ENCODE measurements around the gene KCNQ5.

KCNQ5 gene

DNA sequence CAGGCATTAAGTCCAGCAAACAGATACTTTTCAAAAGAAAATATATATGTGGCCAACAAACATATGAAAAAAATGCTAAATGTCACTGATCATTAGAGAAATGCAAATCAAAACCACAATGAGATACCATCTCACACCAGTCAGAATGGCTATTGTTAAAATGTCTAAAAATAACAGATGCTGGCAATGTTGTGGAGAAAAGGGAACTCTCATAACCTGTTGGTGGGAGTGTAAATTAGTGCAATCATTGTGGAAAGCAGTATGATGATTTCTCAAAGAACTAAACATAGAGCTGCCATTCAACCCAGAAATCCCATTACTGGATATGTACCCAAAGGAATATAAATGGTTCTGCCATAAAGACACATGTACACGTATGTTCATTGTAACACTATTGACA is 20.6 kb downstream of the KCNQ5 start:
- DNase-seq = no peak

DNA sequence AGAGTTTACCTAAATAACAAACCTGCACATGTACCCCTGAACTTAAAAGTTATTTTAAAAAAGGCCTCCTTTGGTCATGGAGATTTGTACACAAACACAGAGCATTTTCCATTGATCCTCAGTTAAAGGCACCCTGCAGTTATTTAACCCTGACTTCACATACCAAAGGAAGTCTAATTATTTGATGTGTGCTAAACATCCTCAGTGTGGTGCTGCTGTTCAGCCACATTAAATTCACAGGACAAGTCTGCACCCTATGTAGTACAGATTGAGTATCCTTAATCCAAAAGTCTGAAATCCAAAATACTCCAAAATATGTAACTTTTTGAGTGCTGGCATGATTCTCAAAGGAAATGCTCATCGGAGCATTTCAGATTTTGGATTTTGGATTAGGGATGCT is 21.4 kb downstream of the KCNQ5 start:
- DNase-seq = no peak

DNA sequence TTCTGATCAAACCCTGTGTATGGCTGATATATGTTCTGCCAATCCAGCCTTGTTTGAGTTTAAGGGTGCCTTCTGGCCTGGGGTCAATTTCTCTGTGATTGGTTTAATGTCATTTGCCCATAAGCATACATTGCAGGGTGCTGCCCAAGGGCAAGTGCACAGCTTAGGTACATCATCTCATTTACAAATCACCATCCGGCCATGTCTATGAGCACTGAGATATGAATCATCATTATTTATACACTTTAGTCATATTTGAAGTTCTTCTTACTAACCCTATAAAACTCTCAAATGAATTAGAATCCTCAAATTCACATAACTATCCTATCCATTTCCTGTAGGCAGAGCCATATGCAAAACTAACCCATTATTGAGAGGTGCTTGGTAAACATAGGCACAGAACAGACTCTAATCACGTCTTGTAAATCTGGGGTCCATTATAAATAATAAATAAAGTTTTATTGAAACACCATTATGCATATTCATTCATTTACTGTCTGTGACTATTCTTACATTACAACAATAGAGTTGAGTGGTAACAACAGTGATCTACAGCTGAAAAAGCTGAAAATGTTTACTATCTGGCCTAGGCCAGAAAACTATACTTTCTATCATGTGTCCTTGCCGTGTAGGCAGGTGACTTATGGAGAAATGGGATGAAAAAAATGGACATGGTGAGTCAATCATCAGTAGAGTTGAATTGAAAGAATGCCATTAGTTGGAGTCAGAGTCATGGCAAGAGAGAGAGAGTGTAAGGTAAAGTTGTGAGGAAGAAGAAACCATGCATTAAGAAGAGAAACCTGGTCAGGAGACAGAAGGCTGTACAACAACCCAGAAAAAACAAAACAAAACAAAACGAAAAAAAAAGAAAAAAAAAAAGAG is 25.0 kb downstream of the KCNQ5 start:
- no peak for DNase-seq

DNA sequence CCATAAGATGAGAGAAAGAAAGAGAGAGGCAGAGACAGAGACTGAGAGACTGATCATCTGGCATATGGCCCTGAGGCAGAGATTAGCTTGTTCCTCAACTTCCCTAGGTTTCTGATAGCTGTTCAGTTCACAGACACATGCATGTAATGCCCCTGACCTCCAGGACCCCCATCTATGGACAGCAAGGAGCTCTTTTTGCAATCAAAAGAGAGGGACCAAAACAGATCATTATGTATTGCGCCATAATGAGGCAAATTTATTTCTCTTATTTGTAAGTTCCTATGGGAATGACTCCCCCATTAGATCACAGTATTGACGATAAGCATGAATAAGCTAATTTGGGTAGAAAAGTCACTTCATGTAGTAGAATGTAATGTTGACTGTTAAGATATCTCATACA is 25.6 kb downstream of the KCNQ5 start:
- DNase-seq = no peak

DNA sequence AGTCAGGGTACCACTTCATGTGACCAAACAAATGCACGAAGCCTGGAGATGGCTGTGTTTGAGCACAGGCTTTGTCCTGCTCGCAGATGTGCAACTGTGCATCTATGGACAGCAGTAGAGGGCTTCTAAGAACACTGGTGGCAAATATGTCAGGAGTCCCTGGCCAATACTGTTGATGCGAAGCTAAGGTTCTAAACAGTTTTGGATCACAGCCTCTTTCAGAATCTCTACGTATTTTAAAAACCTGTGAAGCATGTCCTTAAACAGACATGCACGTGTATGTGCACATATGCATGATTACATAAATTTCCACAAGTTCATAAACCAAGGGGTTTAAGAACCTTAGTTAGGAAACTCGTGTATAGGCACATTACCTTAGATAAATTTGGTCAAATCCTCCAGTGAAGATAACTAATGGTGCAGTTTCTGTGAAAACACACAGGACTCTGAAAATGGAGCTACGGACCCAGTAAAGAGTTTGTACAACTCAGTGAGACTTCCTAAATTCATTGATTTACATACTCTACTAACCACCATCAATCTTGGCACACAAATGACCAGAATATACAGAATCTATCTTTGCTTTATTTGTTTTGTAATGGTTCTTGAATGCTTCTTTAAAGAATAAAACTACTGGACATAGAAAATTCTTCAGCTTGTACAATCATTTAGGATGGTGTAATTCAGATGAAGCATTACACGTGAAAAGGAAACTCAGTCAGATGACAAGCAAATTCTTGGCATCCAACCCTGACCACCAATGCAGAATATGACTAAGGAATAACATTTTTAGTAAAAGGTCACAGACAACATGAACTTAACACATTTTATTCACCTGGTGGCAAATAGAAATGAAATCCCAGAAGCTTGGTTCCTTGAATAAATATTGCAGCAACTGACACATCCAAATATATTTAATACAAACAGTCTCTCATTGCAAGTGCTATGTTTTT is 27.4 kb downstream of the KCNQ5 start:
- no peak for DNase-seq

DNA sequence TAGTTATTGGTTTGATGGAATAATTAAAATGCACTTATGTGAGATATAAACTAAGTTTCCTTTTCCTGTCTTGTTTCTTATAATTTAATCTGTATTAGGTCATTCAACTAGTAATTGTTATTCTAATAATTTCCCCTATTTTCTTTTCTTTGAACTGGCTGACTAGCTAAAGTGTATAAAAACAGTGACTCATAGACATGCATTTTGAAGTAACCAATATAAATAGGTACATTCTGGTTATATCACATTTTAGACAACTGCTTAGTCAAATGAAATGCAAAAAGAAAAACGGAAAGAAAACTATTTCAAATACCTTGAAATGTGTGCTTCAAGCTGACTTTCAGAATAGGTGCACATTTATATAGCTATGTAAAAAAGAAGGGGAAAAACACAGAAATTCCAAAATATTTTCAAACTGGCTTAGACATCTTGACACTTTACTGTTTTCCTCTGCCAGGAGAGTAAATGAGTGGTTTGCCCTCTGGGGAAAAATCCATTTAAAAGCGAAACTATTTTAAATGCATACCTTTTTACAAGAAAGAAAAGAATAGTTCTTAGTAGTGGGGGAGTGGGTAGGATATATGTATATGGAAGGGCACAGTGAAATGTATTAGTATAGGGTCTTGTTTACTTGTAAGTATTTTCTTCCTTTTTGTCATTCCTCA is 28.3 kb downstream of the KCNQ5 start:
- DNase-seq = no peak

DNA sequence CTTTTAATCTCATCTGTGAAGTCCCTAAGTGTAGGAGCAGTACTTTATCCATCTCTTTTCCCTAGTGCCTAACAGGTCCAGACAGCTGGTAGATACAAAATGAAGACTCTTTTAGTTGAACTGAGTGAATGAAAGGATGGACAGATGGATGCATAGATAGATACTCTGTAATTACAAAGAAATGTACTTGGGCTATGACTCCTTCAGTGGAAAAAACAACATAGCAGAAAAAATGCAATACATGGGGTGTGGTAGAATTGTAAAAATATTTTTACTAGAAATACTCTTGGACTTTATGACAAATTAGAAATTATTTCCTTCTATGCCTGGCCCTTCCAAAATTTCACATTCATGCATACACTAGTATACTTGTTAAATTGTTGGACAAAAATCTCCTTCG is 29.3 kb downstream of the KCNQ5 start:
- no peak for DNase-seq

DNA sequence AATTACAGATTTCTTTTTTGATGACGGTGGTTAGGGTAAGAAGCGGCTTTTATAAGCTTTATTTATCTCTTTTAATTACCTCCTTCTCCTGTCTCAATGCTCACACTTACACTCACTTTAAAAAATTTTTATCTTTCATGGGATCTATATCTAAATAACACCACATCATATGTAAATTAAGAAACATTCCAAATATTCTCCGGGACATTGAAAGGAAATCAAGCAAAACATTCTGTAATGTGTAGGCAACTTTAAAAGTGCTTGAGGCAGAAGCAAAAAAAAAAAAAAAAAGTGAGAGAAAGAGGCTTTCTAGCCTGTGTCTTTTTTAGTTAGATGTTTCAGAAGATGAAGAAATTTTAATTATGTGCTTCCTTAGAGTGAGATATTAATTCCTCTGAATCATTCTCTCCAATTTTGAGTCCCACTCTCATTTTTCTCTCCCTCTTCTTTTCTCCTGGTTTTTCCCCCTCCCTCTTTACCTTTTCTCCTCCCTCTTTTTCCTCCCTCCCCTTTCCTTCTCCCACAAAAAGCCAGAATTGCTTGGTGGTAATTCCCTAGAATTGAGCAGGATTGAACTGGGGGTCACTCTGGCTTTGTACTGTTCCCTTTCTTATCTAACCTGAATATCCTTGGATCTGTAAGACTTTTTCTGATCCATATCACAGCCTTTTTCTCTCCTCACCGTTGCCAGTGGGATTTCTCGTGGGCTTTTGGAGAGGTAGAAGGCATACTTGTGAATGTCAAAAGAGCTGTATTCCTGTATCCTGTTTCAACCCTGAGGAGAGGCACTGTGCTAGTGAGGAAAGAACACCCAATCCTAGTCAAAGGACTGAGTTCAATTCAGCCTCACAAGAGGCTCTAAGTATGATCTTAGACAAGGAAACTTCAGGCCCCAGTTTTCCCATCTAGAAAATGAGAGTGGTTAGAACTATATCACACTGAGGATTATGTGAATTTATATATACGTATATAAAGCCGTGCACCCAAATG is 30.4 kb downstream of the KCNQ5 start:
- no peak for DNase-seq

DNA sequence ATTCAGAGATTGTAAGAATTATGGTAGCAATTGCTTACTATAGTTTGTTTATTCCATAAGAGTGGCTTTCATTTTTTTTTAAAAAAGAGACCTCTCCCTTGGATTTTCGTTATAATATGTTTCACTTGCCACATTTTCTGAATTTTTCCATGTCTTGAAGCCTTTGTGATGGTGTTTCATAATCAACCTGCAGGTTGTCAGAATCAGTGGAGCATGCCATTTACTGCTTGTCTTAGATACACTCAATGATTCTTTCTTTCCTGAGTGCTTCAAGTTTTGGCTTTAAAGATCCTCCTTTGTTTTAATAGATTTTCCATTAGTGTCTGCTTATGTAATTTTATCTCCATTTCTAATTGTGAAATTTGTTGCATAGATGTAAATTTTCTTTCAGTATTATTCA is 31.2 kb downstream of the KCNQ5 start:
- no peak for DNase-seq

DNA sequence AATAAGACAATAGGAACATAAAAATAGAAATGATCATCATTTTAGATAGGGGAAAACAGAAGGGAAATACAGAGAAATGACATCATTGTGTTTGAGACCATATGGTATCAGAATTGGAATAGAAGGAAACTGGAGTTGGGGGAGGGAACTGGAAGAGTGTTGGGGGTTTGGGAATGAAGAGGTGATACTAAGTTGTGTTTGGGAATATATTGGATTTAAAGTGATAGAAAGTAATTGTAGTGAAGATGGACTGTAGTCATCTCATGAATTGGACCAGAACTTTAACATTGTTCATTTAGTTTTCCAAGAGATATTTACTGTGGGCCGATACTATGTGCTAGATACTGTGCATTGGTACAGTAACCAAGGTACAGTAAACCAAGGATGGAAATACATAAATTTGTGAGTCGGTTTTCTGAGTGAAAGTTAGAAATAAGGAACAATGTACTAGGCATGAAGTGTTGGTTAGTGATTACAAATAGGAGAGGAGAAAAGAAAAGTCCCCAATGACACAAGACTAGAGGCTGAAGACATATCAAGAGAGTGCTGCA is 32.3 kb downstream of the KCNQ5 start:
- DNase-seq = no peak

DNA sequence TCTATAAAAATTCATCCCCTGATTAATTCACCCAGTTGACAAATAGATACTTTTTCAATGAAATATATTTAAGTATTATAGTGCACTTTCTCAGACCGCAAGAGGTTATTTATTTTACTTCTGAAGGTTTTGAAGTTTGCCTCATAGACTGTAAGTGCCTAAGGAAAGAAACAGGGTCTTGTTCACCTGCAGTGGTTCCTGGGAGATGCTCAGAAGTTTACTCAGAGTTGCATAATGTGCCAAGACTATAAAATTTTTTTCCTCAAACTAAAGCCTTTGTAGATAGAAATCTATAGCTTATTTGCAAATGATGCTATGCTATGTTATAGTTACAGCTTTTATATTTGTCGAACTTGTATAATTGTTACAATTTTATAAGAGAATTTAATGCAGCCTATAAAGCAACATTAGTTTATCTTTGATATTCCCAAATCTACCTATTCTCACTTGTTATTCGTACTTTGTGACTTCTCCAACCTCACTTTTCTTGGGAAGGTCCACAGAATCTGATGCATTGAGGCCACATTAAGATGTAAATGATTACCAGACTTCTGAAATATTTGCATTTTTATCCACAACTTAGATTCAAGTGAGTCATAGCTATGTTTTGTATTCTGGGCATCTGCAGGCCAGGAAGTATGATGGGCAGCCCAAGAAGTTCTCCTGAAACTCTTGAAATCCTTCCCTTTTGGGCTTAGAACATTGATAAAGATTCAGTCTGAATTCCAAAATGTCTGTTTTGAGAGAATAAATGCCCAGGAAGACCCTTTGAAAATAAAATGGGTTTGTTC is 35.7 kb downstream of the KCNQ5 start:
- no peak for DNase-seq

DNA sequence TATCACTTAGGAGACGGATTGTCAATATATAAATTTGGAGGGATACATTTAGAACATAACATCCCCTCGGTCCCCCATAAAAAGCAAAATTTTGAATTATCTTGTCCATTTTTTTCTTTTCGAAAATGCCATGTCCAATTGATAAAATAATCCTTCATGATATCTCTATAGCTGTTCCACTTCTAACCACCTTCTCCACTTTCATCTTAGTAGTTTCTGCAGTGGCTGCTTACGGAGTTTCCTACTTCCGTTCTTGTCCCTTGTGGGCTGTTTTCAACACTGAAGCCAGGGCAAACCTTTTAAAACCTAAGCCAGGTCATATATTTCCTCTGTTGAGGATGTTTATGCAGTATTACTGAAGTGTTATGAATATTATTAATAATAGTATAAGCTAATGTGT is 37.9 kb downstream of the KCNQ5 start:
- DNase-seq = no peak

DNA sequence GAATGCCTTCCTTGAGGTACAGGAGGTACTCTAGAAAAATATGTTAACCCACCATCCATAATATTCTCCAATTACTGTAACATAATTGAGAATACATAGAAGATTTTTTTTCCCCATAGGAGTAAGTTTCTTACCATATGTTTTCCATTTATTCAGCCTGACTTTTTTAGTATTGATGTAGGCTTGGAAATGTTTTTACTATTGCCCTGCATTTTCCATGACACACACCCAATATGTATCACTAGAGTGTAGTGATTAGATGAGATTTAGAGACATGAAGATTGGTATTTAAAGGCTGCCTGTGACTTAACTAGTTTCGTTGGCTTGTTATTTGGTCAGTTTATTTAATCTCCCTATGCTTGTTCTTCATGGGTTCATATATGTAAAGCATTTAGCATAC is 39.5 kb downstream of the KCNQ5 start:
- DNase-seq = no peak

DNA sequence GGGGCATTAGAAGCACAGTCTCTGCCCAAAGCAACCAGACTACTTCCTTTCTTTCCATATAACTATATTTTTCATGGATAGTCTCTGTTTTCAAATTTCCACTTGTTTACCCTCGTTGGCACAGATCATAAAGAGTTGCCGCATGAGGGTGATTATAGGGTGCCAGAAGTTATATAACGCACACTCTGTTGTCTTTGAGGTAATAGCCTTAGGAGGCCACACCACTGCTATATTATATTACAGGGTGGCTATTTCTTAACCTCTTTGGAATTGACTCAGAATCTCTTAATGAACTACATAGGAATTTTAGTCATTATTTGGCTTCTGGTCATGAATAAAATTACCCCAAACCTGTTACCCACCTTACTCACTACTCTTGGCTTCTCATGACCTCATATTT is 43.7 kb downstream of the KCNQ5 start:
- no peak for DNase-seq

DNA sequence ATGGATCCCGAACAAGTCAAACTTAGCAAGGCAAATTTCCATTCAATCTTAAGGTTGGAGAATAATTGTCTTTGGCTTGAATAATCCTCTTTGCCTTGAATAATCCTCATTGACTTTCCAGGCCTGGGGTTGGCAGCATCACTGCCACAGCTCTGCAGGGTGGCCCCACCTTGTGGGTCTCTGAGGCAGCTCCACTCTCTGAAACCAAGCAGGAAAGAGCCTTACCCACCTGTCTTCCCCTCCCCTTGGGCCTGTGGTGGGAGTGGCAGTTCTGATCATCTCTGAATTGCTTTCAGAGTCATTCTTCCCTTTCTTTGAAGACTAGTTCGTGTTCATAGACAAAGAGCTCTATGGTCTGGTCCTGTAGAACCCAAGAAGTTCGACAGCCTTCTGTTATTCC is 47.5 kb downstream of the KCNQ5 start:
- DNase-seq = no peak

DNA sequence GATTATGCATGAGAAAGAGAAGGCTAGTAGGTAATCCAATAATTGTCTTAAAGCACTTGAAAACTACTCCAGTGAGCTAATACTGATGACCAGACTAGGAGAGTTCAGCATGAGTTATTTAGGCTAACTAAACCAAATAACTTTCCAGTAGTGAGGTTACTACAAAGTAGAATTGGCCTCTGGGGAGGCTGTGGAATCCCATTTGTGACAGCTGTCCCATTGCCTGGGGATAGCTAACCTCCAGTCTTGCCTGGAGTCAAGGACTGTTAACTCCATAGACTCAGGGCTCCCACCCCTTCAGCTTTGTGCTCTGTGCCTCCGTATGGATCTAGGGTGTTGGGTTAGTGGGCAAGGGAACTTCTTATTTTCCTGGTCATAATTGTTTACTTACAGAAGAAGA is 51.0 kb downstream of the KCNQ5 start:
- DNase-seq = no peak

DNA sequence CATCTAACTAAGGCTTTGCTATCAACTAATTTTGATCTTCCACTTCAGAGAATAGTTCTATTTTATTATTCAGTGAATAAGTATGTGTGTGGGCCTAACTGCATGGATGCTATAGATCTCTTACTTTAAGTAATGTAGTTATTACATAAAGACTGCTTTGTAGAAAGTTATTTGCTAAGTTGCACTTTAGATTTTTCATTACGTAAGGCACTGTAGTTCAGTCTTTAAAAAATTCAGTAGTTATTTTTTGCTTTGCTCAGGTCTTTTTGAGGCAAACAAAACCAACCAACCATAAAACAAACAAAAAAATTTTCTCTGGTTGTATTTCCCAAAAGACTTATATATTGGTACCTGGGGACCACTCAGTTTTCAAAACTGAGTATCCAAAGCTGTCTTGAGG is 53.0 kb downstream of the KCNQ5 start:
- no peak for DNase-seq

DNA sequence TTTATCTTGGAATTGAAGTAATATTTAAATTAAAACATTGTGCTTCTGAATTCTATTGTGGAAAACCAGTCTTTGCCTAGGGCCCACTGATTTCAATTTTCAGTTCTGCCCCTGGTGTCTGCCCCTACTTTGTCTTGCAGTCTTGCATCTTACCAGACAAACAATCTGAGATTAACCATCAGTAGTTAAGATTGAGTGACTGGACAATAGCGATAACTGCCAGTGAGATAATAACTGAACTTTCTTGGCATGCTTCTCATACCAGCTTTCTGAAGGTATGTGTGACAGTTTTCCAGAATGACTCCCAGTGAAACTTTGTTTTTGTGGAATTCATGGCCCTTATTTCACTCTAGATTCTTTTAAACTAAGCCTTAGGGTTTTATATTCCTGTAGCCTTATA is 53.5 kb downstream of the KCNQ5 start:
- DNase-seq = no peak

DNA sequence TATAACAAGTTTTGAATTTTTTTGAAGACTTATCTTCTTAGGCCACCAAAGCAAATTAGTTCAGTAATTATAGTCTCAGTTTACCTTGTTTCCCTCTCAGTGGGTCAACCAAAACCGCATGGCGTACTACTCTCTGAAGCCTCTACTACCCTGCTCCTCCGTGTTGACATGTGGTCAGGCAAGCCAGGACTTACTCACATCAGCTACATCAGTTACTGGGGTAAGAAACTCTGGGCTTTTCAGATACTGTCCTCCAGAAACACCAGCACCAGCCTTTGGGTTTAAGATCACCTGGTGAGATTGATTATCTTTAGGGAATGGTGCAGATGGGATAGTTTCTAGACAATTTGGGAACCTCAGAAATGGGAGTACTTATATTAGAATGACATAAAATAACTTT is 55.1 kb downstream of the KCNQ5 start:
- DNase-seq = no peak

DNA sequence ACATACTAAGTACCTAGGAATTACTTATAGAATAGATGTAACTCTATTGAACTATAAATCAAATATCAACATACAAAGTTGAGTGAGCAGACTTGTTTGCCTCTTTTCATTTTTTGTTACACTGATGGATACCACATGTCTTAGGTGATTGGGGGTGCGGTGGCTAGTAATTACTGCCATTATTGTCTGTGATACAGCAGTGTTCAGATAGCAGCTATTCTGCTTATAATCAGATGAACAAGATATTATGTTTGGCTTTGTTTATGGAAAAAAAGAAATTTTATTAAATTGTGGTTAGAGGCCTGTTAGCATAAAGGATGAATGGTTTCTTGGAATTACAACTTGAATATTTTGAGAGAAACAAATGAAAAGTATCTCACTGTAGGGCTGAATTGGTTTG is 55.9 kb downstream of the KCNQ5 start:
- no peak for DNase-seq

DNA sequence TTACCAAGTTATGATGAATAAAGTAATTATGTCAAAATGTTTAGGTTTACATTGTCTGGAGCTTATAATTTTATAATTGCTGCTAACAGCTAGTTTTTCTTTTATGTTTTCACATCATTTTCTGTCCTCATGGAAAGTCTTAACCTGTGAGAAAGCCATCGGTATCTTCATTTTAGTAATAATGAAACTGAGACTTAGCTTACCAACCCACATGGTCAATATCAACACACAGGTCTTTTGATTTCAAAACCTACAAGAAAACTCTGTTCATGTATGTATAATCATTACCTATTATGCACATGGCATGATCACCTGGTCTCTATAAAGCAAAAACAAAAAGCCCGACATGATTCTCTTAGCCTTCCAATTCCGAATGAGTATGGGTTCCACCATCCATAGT is 61.9 kb downstream of the KCNQ5 start:
- DNase-seq = no peak
